Fibroblast of villous mesenchyme (primary cell): ENCODE data around the gene SYT12. TPM values are rescaled to one million over a fixed set of nuclear protein-coding genes. Genes with fewer than 3 reads are reported as not detected.
A peak's percentile ranks its signal among the peaks of the same experiment; 100 is the strongest.

ENCODE experiments used
- DNase-seq: peaks from one replicate; pipeline ENCODE4 v3.0.0-alpha.2; 2010; ENCODE audit warnings: low read depth
- H3K4me3 ChIP-seq: 2 replicates; pipeline ENCODE4 v1.5.1; 2011; ENCODE audit warnings: low read depth, mild to moderate bottlenecking, low read length
- CTCF ChIP-seq: IDR thresholded peaks from 2 replicates; pipeline ENCODE4 v1.5.1; 2012; ENCODE audit warnings: low read depth, mild to moderate bottlenecking, low read length; ENCODE audit not compliant: insufficient read depth
- total RNA-seq: library from RNA; depleted of rRNA; stranded (reverse); fragments of >200 nt; gene quantifications from 2 replicates; pipeline ENCODE4 v1.2.3, GENCODE V29; 2012

SYT12 gene
- total RNA-seq, 1 donor: 0.43 TPM

DNA sequence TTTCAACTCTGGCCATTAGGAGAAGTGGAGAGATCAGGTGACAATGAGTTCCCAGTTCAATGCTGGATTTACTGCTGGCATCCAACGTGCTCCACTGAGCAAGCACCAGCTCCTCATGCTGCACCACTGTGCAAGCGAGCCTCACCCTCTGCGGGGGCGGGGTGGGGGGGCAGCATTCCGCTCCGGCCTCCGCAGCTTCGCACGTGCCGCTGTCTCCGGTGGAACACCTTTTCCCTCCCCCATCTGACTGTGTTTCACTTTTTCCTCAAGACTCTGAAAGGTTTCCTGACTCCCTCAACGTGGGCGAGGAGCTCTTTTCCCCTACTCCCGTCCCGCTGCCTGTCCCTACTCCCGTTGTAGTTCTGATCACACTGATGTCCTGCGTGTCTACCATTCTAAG is 32.9 kb downstream of the SYT12 start:
- H3K4me3 ChIP-seq: peak overlapping the region; percentile 64

DNA sequence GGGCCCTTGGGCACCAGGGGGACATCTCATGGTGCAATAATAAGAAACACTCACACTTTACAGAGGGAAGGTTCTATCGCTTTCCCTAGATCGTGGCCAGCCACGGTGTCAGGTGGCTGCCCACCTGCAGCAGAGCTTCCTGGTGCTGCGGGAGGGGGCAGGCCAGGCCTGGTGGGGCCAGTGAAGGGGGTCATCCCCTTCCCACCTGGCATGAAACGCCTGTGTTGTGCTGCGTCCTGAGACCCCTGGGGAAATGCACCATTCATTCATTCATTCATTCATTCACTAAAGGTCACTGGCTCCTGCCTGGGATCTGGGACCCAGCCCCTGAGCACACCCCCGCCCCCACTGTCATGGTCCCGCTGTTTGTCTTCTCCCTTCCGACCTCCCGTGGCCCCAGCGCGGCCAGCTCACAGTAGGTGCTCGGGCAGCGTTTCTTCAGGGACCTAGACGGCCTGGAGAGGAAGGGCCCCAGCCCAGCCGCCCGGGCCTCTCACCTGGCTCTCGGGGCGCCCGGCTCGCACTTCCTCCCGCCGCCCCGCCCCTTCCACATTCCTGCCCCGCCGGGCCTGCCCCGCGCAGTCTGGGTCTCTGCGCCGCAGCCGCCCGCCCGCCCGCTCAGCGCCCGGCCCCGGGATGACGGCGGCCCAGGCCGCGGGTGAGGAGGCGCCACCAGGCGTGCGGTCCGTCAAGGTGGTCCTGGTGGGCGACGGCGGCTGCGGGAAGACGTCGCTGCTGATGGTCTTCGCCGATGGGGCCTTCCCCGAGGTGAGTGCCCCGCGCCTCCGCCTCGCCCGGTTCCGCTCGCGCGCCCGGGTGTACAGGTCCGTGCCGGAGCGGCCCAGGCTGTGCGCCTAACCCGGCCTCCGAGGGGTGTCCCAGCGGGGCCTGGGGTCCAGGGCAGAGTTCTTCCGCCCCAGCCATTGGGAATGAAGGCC is 33.6 kb downstream of the SYT12 start, which contains the start of gene RHOD:
Gene RHOD, plus strand, starts transcription at position 581 of the 938 bp plus-strand sequence. Its CDS starts 56 bp downstream, at position 637.
- DNase-seq: no peak
- TF ChIP-seq CTCF: no peak
- peak within 1 kb of the TSS; percentile 64 for H3K4me3 ChIP-seq

More for the DNA sequence above, 32.9 kb downstream of the SYT12 start:
- no peak for TF ChIP-seq CTCF
- DNase-seq: no peak

DNA sequence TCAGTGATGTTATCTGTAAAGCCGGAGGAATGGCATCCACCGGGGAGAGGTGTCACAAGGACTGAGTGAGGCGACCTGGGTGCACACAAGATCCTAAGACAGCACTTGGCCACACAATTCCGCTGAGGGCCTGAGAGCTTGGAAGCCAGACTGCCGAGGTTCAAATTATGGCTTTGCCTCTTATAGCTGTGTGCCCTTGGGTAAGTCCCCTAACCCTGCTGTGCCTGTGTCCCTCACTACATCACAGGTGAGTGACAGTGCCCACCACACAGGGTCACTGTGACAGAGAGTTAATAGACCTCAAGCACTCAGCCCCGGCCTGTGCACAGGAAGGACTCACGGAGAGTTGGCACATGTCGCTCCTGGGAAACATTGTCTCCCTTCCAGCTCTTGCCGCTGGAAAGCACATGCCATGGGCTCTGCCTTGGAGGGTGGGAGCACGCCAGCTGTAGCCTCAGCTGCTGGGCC is 34.3 kb downstream of the SYT12 start:
- no peak for TF ChIP-seq CTCF
- DNase-seq: no peak
- peak overlapping the region; percentile 64 for H3K4me3 ChIP-seq

GRCh38 chr11:67058506-67058905 is 35.6 kb downstream of the SYT12 start:
- TF ChIP-seq CTCF: no peak
- no peak for DNase-seq
- no peak overlapping the region for H3K4me3 ChIP-seq

- DNase-seq: no peak
- TF ChIP-seq CTCF: no peak
Observed at GRCh38 chr11:67059671-67060070, 36.7 kb downstream of the SYT12 start.

GRCh38 chr11:67060111-67060522 is 37.2 kb downstream of the SYT12 start:
- H3K4me3 ChIP-seq: no peak overlapping the region
- no peak for TF ChIP-seq CTCF
- no peak for DNase-seq

More at GRCh38 chr11:67059671-67060070, 36.7 kb downstream of the SYT12 start:
- H3K4me3 ChIP-seq: no peak overlapping the region
